Left cardiac atrium (tissue), 4 donors: ENCODE measurements around the gene MOSPD2. TPM values are rescaled to one million over a fixed set of nuclear protein-coding genes. Genes with fewer than 3 reads are reported as not detected.

Experiments
- ATAC-seq, 2 donors: fragments of 200-7000 bp; cut with Tn5 transposase; one replicate each; pipeline ENCODE4 v1.9.1; 2020; ENCODE audit warnings: mild to moderate bottlenecking in 2 of 2, moderate library complexity in 2 of 2
- DNase-seq: peaks from one replicate; pipeline ENCODE4 v3.0.0-alpha.2; 2020
- intact Hi-C, 2 donors: fragments of 100-400 bp; cut with DNase I; formaldehyde crosslinking; loops; one replicate each; pipeline versions ENCODE4 v1.14.1 to v1.15.1; 2022 to 2023
- total RNA-seq, 2 donors: library from RNA; stranded (reverse); fragmentation: NEBNext Ultra II Directional; extraction: Animal tissue kit (Norgen Biotek cat#: 25700); gene quantifications; one replicate each; pipeline ENCODE4 v1.2.1, GENCODE V29; 2021
- donor health status: DM: no; HTN: yes; CAD: no.
- donor health status: DM: no; HTN: yes; CAD: no; lungs with severe emphysema.
- donor health status: DM: yes; HTN: yes; CAD: no.
- donor health status: Dilated cardiomyopathy.

MOSPD2 gene
- total RNA-seq, 2 donors from 2014 or later, result 6.9 to 9.0 TPM

- no peak for ATAC-seq
- intact Hi-C loops, result no loop called here
- DNase-seq, result no peak
These were observed 83.8 kb downstream of the MOSPD2 start for GRCh38 chrX:14956813-14957582.

- ATAC-seq (no peak), DNase-seq (no peak)
- intact Hi-C loops, result no loop called here
These were observed 90.4 kb downstream of the MOSPD2 start for GRCh38 chrX:14963447-14964236.

- intact Hi-C loops, result no loop called here
- no peak for DNase-seq
- no peak for ATAC-seq
These were observed 91.3 kb downstream of the MOSPD2 start for GRCh38 chrX:14964500-14964899.

Other genes with a start within 250 kb of the MOSPD2 start
- 1 to 10 TPM in 1 of 2 donors, under 1 TPM in 1; 0.82 to 1.4 TPM for gene FANCB, start 352 bp upstream of the MOSPD2 start, total RNA-seq